Body of pancreas (tissue), 4 donors: Measurements from ENCODE around the gene ATG4D. TPM values are rescaled to one million over a fixed set of nuclear protein-coding genes. Genes with fewer than 3 reads are reported as not detected.
A peak's percentile ranks its signal among the peaks of the same experiment; 100 is the strongest.

ENCODE experiments used
- ATAC-seq: fragments of 150-250 bp; one replicate; pipeline ENCODE4 v1.9.1; 2016
- DNase-seq, 4 donors: peaks; one replicate each; pipeline ENCODE4 v3.0.0-alpha.2; 2019
- H3K27ac ChIP-seq, 4 donors: fragments of 200-600 bp; sonication (generic); 1 replicate in 3 of 4; 2 replicates in 1 of 4; pipeline versions ENCODE4 v1.5.1 to v1.6.1; 2016 to 2019; ENCODE audit warnings: mild to moderate bottlenecking in 1 of 4, mixed read lengths in 1 of 4, moderate library complexity in 1 of 4
- H3K27me3 ChIP-seq, 2 donors: fragments of 200-600 bp; sonication (generic); one replicate each; pipeline ENCODE4 v1.6.0; 2016; ENCODE audit warnings: mild to moderate bottlenecking in 1 of 2
- H3K36me3 ChIP-seq, 2 donors: fragments of 200-600 bp; sonication (generic); replicated peaks in 1 of 2; 2 replicates each; pipeline ENCODE4 v1.5.1; 2016; ENCODE audit warnings: low read depth in 2 of 2; ENCODE audit not compliant: insufficient read depth in 1 of 2
- H3K4me1 ChIP-seq: fragments of 200-600 bp; sonication (generic); one replicate; pipeline ENCODE4 v1.6.0; 2016
- H3K4me3 ChIP-seq, 2 donors: fragments of 200-600 bp; sonication (generic); 1 replicate in 1 of 2; 2 replicates in 1 of 2; pipeline ENCODE4 v1.5.1; 2016 to 2019
- H3K9me3 ChIP-seq, 3 donors: fragments of 200-600 bp; sonication (generic); 1 replicate in 2 of 3; 2 replicates in 1 of 3; pipeline ENCODE4 v1.5.1; 2016
- CTCF ChIP-seq, 7 experiments: fragments of 450-650 bp in 4 of 7; fragments of 200-600 bp in 3 of 7; sonication (generic) in 3 of 7; IDR thresholded peaks; one replicate each; pipeline ENCODE4 v1.5.1; 2016 to 2019; ENCODE audit warnings: antibody characterized with exemption in 7 of 7
- POLR2A ChIP-seq, 3 donors: fragments of 450-650 bp; IDR thresholded peaks; one replicate each; pipeline ENCODE4 v1.6.1; 2016; ENCODE audit warnings: antibody characterized with exemption in 3 of 3, mild to moderate bottlenecking in 2 of 3
- WGBS, 2 donors: methylation state at CpG; one replicate each; pipeline ENCODE4 v1.1.5; 2017; 5-methylcytosine and 5-hydroxymethylcytosine counted together
- intact Hi-C: fragments of 100-400 bp; cut with DNase I; formaldehyde crosslinking; loops from one replicate; pipeline ENCODE4 v1.15.1; 2023
- total RNA-seq, 2 donors: library from RNA; depleted of rRNA; stranded (reverse); fragments of >200 nt; gene quantifications; one replicate each; pipeline ENCODE4 v1.1.0, GENCODE V29; 2016

ATG4D gene
- total RNA-seq, 2 donors from 2014 or later = 20.4 to 23.3 TPM

DNA sequence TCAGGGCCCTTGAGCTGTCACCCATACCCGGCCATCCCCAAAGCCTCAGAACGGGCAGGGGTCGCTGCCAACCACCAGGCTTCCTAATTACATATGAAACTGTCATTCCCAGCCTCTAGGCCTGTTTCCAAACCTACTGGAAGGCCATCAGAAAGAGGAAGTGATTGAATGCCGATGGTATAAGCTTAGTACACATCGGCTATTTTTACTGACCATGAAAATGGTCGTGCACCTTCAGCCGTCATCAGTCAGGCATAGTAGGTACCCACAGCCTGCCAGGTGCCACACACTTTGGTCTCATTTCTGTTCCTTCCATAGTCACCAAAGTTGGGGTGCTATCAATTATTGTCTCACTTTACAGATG, 11.9 kb downstream of the ATG4D start:
- H3K9me3 ChIP-seq = no peaks in the 10 kb centered on the region
- H3K4me3 ChIP-seq = no peak overlapping the region
- TF ChIP-seq POLR2A (IDR thresholded peaks at IDR 0.05) = no peak
- TF ChIP-seq CTCF (IDR thresholded peaks at IDR 0.05) = no peak
- no peaks in the 10 kb centered on the region for H3K4me1 ChIP-seq
- ATAC-seq = no peak
- intact Hi-C loops = no loop called here
- DNase-seq = no peak
- H3K27ac ChIP-seq = no peak overlapping the region
- H3K27me3 ChIP-seq = no peaks in the 10 kb centered on the region
- WGBS, 2 donors = 70 to 73% methylated on average over 6 to 7 of the region's 7 CpGs
- H3K36me3 ChIP-seq = peaks cover 0 to 25% of the 10 kb centered on the region in 2 donors

GRCh38 chr19:10557603-10558197, 14.0 kb downstream of the ATG4D start:
- DNase-seq = no peak
- TF ChIP-seq CTCF (IDR thresholded peaks at IDR 0.05) = no peak
- TF ChIP-seq POLR2A (IDR thresholded peaks at IDR 0.05) = no peak
- ATAC-seq = no peak
- Histone ChIP-seq H3K9me3 (no peaks in the 10 kb centered on the region), H3K27me3 (no peaks in the 10 kb centered on the region), H3K4me3 (no peak overlapping the region), H3K4me1 (no peaks in the 10 kb centered on the region), H3K36me3 (peaks cover 0 to 23% of the 10 kb centered on the region in 2 donors), H3K27ac (no peak overlapping the region)
- 93 to 97% methylated on average over 14 to 31 of the region's 33 CpGs for WGBS, 2 donors
- intact Hi-C loops = no loop called here

GRCh38 chr19:10560154-10560553, 16.4 kb downstream of the ATG4D start:
- Histone ChIP-seq H3K4me3 (no peak overlapping the region), H3K4me1 (peaks cover 7% of the 10 kb centered on the region), H3K36me3 (peaks cover 0 to 23% of the 10 kb centered on the region in 2 donors), H3K27ac (no peak overlapping the region), H3K27me3 (no peaks in the 10 kb centered on the region), H3K9me3 (no peaks in the 10 kb centered on the region)
- intact Hi-C loops = loop anchor here (5.0 kb wide), 1 partner anchor 68 kb away; no protein-coding TSS in a partner anchor
- DNase-seq (no peak), ATAC-seq (no peak)
- WGBS, 2 donors = 86 to 92% methylated on average over 7 of the region's 7 CpGs
- TF ChIP-seq CTCF (IDR thresholded peaks at IDR 0.05) (no peak), POLR2A (IDR thresholded peaks at IDR 0.05) (no peak)

- Histone ChIP-seq H3K4me3 (no peak overlapping the region), H3K9me3 (no peaks in the 10 kb centered on the region), H3K27ac (no peak overlapping the region), H3K27me3 (no peaks in the 10 kb centered on the region), H3K4me1 (peaks cover 25% of the 10 kb centered on the region), H3K36me3 (peaks cover 0 to 19% of the 10 kb centered on the region in 2 donors)
- WGBS, 2 donors = 85 to 88% methylated on average over 5 of the region's 5 CpGs
- no peak for DNase-seq
- no peak for ATAC-seq
- intact Hi-C loops = loop anchor here (5.0 kb wide), 1 partner anchor 70 kb away; no protein-coding TSS in a partner anchor
- no peak for TF ChIP-seq CTCF (IDR thresholded peaks at IDR 0.05)
- no peak for TF ChIP-seq POLR2A (IDR thresholded peaks at IDR 0.05)
Measured at GRCh38 chr19:10562609-10563008, 18.9 kb downstream of the ATG4D start.

GRCh38 chr19:10565028-10565566, 21.4 kb downstream of the ATG4D start:
- Histone ChIP-seq H3K9me3 (no peaks in the 10 kb centered on the region), H3K36me3 (peaks cover 0 to 8% of the 10 kb centered on the region in 2 donors), H3K4me3 (peak overlapping the region; percentile 58 to 78), H3K27me3 (no peaks in the 10 kb centered on the region), H3K4me1 (peaks cover 37% of the 10 kb centered on the region), H3K27ac (peak overlapping the region; percentile 68 to 89 (median 74))
- peak in 2 of 7 experiments; percentile 2 to 9 for TF ChIP-seq CTCF (IDR thresholded peaks at IDR 0.05)
- TF ChIP-seq POLR2A (IDR thresholded peaks at IDR 0.05) = no peak
- DNase-seq = peak; percentile 38 to 61 (median 42)
- no peak for ATAC-seq
- WGBS, 2 donors = 10 to 12% methylated on average over 8 to 10 of the region's 10 CpGs
- intact Hi-C loops = no loop called here
